NCI-H2081 treated with DMSO at 0.1 percent for 48 hours (cell line): ENCODE data around the gene CRADD.
"Not testable (repeated sequence)": the region's sequence is repeated elsewhere in the genome, so short reads cannot be mapped to it uniquely, and the experiment has no call there.

Experiments used
- DNase-seq: peaks from one replicate; lab custom pipeline; 2025; lab: John Stamatoyannopoulos, UW

CRADD gene

DNA sequence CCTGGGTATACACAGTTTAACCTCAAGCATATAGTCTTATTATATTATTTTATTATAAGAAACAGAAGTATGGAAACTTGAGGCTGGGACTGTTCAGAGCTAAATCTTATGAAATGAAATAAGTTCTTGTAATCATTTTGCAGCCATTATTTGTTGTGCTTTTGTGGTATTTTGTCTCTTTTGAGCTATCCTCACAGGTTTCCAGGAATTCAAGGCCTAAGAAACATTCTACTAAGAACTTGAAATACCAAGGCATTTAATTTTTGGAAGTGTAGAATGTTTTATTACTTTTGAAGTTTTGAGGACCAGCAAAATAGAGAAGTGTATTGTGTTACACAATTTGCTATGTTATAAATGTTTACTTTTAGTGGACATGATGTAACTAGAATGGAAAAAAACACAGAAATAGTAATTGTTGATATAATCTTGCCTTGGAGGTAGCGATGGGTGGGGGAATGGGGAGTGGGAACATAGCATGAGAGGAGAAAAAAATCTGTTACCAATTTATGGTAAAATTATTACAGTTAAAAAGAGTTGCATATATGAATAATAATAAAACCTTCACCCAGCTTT is 81.7 kb downstream of the CRADD start:
- DNase-seq: no peak

DNA sequence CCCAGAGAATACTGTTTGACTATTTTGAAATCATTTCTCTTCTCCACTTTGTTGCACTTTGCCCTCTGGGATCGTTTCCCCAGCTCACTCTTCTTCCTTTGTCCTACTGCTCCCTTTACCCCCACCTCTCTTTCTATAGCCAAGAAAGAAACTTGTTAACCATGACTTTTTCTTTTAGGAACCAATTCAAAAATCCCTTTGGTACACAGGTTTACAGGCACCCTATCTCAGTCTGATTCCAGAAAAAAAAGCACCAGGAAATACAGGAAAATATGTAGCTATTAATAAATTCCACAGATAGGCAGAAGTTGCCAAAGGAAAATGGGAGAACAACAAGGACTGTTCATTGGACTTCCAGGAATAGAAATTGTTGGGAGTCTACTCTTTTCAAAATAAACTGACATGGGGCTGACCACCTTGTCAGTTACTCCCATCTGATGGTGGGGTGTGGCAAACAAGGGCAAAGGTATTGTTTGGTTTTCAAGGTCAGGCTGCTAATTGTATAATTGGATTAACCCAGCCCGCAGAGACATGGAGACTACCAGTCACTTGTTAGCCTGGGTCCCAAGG is 82.4 kb downstream of the CRADD start:
- DNase-seq: no peak

DNA sequence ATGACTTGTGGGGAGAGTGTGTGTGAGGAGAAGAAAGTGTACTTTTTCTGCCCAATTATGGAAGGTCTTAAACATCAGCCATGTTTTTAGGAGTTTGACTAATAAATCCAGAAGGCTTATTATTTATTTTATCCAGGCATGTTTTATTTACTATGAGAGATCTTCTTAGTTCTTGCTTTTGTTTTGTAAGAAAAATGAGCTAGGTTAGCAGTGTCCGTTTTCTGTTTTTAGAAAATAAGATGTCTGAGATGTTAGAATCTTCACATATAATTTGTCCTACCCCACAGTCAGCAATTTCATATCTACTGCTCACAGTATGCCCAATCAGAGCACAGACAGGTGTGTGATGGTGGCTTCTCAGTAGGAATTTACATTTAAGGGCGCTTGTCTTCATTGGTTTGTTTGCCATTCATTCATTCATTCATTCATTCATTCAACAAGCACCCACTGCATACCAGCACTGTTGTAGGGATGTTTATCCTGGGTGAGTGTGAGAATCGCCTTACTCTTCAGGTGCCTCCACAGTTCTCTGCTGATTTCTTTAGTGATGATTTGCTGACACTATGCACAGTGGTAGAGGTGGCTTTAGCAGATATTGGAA is 83.2 kb downstream of the CRADD start:
- DNase-seq: no peak

DNA sequence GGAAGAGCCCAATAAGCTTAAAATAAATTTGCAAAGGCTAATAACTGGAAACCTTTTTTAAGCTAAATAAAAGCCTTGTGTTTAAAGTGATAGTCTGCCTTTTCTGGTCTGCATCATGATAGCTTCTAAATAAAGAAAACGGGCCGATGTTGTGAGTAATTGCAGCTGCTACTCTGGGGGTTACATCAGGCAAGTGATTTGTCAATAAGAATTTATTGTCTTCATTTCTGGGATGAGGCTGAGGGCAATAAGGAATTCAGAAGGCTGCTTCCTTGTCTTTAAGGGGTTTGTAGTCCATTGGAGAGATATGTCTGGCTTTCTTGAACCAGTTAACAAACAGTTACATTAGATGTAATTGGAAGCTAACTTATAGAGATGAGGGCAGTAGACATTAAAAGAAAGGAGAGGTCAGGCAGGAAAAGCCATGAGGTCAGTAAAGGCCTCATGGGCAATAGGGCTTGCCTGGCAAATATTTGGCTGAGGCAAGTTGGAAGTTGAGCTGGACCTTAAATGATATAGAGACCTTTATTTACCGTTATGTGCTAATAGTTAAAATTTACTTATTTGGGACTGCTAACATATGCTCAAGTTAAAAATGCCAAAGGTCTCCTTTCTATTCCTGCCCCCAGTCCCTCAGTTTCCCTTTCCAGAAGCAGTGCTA is 85.0 kb downstream of the CRADD start:
- no peak for DNase-seq

DNA sequence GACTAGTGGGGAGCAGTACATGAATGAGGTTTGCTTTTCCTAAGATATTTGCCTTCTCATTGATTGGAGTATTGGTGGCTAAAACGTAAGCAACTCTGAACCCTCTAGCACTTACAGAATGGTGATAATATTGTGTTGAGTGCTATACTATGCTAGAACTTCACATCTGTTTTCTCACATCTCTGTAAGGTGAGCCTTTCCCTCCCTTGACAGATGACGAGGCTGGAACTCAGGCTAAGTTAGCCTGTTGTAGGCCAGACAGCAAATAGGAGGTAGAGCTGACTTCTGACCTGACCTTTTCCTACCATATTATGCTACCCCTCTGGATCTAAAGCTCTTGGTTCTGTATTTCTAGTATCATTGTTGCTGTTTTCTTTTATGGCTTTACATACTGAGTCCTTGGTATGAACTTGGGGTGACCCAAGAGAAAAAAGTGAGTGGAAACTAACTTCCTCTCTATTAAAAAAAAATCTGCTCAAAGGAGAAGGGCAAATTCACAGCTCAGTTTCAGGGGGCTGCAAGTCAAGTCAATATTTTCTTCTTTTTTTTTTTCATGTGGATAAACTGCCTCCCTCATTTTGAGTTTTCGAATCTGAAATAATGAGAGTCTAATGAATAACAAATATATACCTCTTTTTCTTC is 85.9 kb downstream of the CRADD start:
- no peak for DNase-seq

DNA sequence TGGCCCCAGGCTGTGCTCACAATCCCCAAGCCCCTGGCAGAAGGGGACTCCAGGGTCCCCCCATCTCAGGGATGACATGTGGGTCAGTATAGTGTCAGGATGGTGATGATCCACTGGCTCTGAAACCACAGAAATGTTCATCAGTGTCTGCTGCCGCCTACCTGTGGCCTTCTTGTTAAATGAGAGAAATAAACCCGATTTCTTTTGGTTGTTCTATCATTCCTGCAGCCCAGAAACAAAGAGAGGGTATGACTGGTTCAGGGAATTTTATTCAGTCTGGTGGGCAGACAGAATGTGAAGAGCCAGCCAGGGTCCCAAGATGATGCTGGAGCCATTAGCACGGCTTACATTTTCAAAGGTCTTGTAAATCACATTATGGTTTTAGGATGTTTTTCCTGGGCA is 86.6 kb downstream of the CRADD start:
- DNase-seq: no peak

DNA sequence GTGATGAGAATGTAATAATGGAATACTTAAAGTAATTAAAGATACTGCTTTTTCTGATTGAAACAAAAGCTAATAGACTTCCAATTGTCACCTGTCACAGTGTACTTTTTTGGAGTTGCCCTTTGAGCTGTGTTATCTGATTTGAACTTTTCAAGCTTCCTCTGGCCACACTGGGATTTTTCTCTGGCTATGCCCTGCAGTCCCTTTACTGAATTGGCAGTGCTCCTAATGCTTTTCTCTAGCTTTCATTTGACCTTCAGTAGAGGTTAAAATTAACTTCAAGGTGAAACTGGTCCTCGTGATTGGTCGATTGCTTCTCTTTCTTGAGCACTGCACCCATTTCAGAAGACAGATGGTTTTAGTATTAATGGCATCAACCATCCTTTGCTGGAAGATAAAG is 89.2 kb downstream of the CRADD start:
- DNase-seq: no peak

DNA sequence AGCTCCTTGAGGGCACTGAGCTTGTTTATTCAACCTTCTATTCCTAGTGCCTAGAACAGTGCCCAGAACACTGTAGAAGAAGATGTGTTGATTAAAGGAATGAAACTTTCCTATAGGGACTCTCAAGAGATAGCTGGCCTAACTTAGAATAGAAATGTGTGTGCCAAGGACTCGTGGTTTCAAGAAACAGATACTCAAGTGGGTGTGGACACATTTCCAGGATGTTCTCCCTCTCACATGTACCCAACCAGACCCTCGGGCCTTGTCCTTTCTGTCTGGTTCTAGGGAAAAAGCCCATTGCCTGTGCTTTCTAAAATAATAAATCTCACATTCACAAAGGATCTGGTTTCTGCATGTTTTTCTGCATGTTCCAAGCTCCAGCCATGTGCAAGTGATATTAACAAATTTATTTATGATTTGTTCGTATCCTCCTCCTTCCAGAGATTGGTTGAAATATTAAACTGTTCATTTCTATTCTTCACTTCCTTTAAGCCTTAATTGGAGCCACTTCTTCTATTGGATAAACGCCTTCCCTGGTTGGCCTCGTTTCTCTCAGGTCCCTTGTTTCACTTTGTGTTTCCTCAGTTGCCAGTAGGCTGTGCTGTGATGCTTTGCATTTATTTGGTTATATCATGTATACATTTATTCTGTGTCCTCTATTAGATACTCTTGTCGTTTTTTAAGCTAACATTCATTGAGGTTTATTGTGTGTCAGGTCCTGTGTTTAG is 89.8 kb downstream of the CRADD start:
- no peak for DNase-seq

DNA sequence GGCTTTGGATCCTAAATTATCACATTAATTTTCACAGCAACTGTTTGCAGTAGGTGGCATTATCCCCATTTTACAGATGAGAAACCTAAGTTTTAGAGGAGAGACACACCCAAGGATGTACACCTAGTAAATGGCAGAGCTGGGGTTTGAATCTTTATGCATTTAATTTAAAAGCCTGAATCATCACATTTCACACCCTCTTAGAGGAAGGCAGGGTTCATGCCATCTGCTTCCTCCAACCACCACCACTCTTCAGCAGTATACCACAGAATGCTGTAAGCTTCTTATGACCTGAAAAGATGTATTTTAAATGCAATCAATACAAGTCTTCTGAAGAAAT is 90.3 kb downstream of the CRADD start:
- no peak for DNase-seq

DNA sequence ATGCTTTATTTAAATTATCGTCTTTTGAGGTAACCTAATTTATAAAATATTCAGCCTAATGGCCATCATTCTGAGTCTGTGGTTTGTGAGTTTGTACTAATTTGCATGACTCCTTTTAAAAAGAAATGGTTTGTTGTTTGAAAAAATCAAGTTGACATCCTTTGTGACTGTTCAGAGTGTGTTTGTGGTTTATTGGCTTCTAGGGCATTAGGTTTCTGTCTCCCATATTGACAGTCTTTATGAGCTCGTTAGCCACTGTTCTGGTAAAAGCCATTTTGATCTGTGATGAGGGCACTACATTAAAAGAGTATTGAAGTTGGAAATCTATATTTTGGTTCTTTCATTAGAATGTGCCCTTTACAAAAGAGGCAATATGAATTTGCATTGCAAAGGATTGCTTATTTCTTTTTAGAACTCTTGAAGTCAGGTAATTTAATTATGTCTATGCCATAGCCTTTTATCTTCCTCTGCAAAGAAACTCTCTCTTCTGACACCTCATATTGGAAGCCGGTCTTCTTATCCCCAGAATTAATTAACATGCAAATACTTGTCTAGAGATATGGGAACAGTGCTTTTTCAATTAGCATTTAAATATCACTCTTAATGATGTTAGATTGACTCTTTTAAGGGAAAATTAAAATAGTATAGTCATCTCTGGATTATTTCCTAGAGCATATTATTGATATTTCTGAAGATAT is 95.0 kb downstream of the CRADD start:
- no peak for DNase-seq

DNA sequence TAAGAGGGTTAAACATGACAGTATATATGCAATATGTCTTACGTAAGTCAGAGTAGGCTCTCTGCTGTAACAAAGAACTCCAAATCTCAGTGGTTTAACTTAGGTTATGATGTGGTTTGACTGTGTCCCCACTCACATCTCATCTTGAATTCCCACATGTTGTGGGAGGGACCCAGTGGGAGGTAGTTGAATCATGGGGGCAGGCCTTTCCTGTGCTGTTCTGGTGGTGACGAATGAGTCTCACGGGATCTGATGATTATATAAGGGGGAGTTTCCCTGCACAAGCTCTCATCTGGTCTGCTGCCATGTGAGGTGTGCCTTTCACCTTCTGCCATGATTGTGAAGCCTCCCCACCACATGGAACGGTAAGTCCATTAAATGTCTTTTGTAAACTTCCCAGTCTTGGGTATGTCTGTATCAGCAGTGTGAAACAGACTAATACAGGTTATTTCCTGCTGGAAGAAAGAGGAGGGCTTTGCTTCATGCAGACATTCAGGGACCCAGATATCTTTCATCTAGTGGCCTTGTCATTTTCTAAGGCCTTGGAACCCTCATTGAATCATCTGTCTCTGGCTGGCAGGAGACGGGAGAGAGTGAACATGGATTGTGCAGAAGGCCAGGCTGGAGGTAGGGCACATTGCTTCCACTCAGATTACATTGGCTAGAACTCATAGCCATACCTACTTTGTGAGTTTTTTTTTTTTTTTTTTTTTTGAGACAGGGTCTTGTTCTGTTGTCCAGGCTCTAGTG is 96.1 kb downstream of the CRADD start:
- DNase-seq: no peak

DNA sequence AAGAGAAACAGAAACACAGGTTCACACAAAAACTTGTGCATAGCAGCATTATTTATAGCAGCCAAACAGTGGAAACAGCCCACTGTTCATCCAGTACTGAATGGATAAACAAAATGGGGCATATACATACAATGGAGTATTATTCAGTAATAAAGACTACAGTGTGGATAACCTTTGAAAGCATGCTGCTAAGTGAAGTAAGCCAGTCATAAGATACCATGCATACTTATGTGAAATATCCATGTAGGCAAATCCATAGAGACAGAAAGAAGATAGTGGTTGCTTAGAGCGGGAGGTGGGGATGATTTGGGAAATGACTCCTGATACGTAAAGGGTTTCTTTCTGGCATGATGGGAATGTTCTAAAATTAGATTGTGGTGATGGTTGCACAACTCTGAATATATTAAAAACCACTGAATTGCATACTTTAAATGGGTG is 99.4 kb downstream of the CRADD start:
- no peak for DNase-seq

DNA sequence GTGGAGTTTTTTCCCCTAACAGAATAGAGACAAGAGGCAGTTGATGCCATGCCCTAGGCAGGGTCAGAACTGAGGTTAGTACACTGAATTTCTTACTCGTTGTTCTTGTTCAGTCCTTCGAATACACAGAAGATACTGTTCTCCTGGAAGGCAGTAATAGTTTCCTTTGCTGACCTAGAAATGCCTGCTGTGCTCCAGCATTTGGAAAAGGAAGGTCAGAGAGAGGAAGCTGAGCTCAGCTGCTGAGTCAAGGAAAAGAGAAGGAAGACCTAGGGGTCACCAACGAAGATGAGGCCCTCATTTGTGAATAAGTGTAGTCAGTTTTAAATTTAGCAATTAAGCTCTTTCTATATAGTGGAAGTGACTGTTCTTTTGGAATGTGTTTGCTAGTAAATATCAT is 100.1 kb downstream of the CRADD start:
- no peak for DNase-seq

DNA sequence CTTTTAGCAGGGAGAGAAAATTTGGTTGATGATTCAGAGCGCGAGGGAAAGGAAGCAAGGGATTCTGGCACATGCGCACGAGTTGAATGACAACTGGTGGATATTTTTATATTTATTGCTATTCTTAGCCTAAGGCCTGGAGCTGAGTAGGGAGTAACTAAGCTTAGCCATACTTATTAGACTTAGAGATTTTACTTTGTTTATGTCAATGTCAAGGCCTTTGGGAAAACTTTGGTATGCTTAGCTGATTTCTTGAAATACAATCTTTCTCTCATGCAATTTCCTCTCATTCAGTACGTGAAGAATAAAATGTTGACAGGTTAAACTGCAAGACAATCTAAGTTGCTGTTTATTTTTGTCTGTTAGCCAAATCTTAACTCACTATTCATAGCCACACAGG is 101.1 kb downstream of the CRADD start:
- no peak for DNase-seq

DNA sequence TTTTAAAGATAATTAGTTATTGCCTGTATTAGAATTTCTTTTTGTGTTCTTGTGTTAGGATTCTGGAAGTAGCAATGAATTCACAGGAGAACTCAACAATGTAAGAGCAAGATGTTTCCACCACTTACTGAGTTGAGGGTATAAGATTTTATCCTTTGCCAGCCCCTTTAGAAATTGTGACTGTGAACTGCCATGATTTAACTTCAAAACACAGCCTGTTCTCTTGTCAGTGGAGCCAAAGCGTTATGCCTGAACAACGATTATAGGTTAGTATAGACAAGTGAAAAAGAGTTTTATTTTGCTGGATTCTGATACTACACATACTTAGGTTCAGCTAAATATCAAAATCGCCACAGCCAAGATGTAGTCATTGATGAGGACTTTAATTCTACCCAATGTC is 101.6 kb downstream of the CRADD start:
- DNase-seq: no peak

DNA sequence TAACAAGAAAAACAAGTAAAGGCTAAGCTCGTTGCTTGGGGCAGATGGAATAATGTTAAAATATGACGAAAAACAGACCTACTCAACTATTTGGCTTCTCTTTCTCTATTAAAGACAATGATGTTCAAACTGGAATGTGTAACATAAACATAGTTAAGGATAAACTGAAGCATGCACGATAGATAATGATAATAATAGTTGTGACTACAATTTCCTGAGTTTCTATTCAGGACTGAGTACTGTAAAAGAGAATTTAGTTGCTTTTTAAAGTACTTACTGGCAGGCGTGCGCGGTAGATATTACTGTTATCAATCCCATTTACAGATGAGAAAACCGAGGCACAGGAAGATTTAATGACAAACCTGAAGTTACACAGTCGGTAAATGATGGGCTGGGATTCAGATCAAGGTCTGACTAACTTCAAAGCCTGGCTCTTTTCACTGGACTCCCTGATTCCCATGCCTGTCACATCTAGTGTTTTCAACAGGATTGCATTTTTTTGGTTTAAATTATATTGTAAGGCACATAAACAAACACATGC is 103.0 kb downstream of the CRADD start:
- DNase-seq: no peak

DNA sequence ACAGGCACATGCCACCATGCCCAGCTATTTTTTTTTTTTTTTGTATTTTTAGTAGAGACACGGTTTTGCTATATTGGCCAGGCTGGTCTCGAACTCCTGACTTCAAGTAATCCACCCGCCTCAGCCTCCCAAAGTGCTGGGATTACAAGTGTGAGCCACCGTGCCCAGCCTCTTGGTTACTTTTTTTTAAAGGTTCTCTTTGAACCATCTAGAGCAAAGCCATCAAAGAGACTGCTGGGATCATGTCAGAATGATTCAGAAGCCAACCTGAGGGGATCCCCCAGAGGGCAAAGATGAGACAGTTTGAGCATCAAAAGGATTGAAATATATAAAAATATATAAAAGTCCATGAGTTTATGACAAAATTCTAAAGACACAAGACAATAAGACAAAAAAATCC is 103.7 kb downstream of the CRADD start:
- DNase-seq: not testable (repeated sequence)

DNA sequence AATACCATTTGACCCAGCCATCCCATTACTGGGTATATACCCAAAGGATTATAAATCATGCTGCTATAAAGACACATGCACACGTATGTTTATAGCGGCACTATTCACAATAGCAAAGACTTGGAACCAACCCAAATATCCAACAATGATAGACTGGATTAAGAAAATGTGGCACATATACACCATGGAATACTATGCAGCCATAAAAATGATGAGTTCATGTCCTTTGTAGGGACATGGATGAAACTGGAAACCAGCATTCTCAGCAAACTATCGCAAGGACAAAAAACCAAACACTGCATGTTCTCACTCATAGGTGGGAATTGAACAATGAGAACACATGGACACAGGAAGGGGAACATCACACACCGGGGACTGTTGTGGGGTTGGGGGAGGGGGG is 104.8 kb downstream of the CRADD start:
- not testable (repeated sequence) for DNase-seq

DNA sequence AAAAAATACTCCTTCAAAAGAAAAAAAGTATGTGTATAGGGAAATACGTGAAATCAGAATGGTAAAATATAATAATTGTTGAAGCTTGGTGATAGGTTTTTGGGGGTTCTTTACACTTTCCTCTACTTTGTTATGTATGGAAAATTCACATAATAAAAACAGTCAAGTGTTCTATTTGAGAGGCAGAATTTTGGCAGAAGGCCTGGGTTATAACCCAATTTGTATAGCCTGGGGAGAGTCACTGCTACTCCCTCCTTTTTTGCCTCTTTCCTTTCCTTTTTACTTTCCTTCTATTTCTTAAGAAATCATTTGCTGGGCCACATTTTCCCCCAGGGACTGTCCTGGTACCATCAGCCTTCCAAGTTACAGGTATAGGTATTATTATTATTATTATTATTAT is 105.7 kb downstream of the CRADD start:
- no peak for DNase-seq

DNA sequence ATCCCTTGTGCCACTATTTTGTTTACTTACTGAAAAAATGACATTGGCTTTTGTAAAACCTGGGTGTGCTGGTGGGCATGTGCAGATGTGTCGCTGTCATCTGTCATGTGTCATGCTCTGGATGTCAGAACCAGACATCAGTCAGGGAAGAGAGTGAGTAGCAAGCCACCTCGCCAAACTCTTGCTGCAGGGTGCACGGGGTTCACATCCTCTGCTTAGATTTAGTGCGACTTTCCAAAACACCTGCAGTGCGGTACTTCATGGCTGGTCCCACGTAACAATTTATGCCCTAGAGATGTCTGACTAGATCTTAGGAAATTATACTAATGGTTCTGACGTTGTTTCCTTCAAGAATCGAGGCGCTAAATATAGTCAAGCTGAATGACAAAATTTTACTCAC is 106.7 kb downstream of the CRADD start:
- DNase-seq: no peak
